GM12864 (cell line): Measurements from ENCODE around the gene GUCA2B.

Experiments
- DNase-seq: peaks from one replicate; pipeline ENCODE4 v3.0.0-alpha.2; 2011; ENCODE audit warnings: low read depth
- H3K4me3 ChIP-seq: 2 replicates; pipeline ENCODE4 v1.5.1; 2011; ENCODE audit warnings: mild to moderate bottlenecking, low read depth, low read length, control low read depth
- CTCF ChIP-seq: IDR thresholded peaks from 2 replicates; pipeline ENCODE4 v1.5.1; 2011; ENCODE audit warnings: low read depth, mild to moderate bottlenecking, moderate library complexity, low read length, control low read depth, inconsistent platforms; ENCODE audit errors: missing control alignments

Gene GUCA2B

GRCh38 chr1:42141978-42142377 is 11.2 kb upstream of the GUCA2B start:
- DNase-seq = no peak
- no peak for TF ChIP-seq CTCF
- no peak overlapping the region for H3K4me3 ChIP-seq

DNA sequence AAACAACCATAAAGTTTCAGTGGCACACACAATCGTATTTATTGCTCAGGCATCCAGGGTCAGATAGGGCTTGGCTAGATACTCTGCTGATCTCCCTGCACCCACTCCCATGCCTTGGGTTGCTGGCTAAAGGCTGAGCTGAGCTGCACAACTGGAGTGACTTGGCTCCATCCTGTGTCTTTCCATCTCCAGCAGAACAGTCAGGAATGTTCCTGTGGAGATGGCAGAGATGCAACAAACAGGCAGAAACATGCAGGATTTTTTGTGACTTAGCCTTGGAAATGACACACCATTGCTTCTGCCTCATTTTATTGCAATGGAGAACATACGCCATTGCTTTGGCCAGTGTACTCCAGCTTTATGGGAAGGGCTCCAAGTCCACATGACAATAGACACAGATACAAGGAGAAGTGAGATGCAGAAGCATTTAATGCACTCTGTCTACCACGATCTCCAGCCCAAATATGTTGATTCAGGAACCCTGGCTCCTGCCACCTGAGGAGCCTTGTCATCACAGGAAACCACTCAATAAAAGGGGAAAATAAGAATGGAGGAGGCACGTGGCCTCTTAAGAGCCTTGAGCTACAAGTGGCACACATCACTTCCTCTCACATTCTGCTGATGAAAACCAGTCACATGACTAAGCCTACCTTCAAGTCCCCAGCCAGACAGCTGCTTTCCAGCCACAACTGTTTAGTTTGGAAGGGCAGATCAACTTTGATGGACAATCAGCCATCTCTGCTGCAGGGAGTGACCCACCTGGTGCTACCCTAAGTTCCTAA is 10.1 kb upstream of the GUCA2B start:
- no peak for TF ChIP-seq CTCF
- no peak for DNase-seq
- no peak overlapping the region for H3K4me3 ChIP-seq

DNA sequence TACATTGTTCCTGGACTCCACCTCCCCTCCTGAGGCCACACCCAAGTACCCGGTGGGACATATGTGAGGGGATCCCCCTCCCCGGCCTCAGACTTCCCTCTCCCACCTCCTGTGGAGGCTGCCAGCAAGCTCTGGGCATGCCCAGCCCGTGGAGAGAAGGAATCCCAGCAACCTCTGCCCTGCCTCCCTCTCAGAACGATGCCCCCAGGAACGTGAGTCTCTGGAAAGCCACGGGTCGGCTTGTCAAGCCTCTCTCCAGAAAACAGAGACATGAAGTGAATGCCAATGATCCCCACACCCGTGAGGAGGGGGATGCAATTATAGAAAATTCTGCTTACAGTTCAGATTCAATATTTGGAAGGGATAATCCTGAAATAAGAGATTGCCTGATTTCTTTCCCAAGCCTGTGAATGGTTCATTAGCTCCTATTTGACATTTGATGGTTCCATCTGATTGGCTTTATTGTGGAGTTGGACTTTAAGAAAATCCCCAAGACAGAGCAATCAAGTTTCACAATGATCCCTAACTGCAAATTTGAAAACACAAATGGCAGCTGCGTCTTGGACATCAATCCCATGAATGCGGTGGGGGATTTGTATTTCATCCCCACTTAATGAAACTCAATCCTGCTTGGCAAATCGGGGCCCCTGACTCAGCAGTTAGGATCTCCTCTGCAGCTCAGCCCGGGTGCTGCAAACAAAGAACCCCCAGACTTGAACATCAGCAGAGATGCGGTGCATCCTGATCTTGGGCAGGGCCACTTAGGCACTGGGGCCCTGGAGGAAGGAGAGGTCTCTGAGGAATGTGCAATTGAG is 9.1 kb upstream of the GUCA2B start:
- H3K4me3 ChIP-seq = no peak overlapping the region
- no peak for TF ChIP-seq CTCF
- no peak for DNase-seq

DNA sequence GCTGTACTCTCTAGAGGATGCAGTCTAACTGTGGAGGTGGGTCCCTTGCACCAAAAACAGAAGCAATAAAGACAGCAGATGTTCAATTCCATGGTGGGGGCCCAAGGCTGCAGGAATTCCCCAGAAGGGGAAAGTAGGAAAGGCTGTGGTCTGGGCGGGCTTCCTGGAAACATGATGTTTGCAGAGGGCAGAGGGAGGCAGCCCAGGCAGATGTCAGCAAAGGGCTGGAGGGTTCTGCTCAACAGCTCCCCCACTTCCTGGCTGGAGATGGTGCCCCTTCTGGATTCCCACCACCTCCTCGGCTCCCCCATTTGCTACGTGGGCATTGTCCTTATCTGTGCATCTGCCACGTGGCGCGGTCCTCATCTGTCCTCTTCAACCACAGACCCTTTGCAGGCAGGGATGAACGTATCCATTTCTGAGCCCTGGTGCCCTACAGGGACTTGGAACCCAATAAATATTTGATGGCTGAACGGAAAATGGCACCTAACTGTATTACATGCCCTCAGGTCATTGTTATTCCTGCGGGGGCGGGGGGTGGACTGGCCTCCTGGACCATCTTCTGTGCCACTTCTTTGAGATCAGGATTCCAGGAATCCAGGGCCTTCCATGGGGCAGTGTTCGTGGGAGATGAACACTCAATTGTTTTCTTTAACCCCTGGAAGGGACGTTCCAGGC is 8.4 kb upstream of the GUCA2B start:
- no peak overlapping the region for H3K4me3 ChIP-seq
- no peak for DNase-seq
- no peak for TF ChIP-seq CTCF

- no peak for TF ChIP-seq CTCF
- H3K4me3 ChIP-seq = no peak overlapping the region
- DNase-seq = no peak
Observed at GRCh38 chr1:42145389-42145716, 7.9 kb upstream of the GUCA2B start.

GRCh38 chr1:42145764-42146625 is 7.2 kb upstream of the GUCA2B start:
- no peak for TF ChIP-seq CTCF
- DNase-seq = no peak
- H3K4me3 ChIP-seq = no peak overlapping the region
